ENCODE results near the gene COLEC11. TPM values are rescaled to one million over a fixed set of nuclear protein-coding genes. Genes with fewer than 3 reads are reported as not detected.

The COLEC11 gene
- total and polyA plus RNA-seq, 2 experiments from 2014 or later: 21.5 to 22.6 TPM

DNA sequence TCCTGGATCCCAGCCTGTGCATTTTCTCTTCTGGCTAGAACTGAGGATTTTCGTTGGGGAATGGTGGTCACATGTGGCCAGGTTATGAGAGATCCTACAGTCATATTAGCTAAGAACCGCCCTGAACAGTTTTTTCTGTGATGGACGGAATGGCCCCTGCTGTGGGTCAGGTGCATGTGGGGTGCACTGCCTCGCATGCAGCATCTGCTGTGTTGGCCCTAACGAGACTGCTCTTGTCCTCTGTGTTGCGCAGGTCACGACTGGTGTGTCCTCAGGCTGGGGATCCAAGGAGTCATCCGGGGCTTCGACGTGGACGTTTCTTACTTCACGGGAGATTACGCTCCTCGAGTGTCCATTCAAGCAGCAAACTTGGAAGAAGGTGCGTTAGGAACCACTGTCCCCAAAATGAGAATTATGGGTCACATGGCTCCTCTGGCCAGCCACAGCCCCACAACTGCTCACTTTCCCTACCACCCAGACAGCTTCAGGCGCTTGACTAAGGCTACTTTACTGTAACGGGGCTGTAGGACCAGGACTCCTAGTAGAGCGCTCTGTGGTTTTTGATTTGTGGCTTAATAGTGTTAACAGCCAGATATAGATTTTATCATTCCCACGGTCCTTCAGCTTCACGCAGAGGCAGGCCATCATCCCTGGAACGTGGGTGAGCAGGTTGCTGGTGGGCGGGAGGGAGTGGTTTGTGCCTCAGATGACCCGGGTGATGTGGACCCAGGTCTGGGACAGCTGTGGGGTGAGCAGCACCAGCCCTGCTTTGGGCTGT is 84.9 kb downstream of the COLEC11 start:
- H4K20me1 ChIP-seq (ENCODE audit: insufficient read depth, poor library complexity, severe bottlenecking): no peaks in the 10 kb centered on the region
- no peaks in the 10 kb centered on the region for H3K79me2 ChIP-seq
- no peak overlapping the region for H3K27ac ChIP-seq
- no peaks in the 10 kb centered on the region for H3K9me2 ChIP-seq (replicated peaks; ENCODE audit: insufficient read depth)
- no peak overlapping the region for H3K4me2 ChIP-seq
- H3K9me3 ChIP-seq (ENCODE audit: low read depth): no peaks in the 10 kb centered on the region
- TF ChIP-seq, protein P1, sequence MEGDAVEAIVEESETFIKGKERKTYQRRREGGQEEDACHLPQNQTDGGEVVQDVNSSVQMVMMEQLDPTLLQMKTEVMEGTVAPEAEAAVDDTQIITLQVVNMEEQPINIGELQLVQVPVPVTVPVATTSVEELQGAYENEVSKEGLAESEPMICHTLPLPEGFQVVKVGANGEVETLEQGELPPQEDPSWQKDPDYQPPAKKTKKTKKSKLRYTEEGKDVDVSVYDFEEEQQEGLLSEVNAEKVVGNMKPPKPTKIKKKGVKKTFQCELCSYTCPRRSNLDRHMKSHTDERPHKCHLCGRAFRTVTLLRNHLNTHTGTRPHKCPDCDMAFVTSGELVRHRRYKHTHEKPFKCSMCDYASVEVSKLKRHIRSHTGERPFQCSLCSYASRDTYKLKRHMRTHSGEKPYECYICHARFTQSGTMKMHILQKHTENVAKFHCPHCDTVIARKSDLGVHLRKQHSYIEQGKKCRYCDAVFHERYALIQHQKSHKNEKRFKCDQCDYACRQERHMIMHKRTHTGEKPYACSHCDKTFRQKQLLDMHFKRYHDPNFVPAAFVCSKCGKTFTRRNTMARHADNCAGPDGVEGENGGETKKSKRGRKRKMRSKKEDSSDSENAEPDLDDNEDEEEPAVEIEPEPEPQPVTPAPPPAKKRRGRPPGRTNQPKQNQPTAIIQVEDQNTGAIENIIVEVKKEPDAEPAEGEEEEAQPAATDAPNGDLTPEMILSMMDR (IDR thresholded peaks at IDR 0.05; ENCODE audit: poor library complexity): no peak
- no peak for TF ChIP-seq EZH2 (IDR thresholded peaks at IDR 0.05; ENCODE audit: borderline replicate concordance)
- TF ChIP-seq EZH2phosphoT487 (IDR thresholded peaks at IDR 0.05; ENCODE audit: low read depth, severe bottlenecking, unreplicated experiment): no peak
- DNase-seq (ENCODE audit: low spot score): no peak
- no peaks in the 10 kb centered on the region for H3K4me1 ChIP-seq (ENCODE audit: insufficient read depth)
- no peaks in the 10 kb centered on the region for H3K27me3 ChIP-seq
- no peak overlapping the region for H2AFZ ChIP-seq
- 91% methylated on average over 23 of the region's 23 CpGs for WGBS (ENCODE audit: low lambda C conversion rate, missing lambda C conversion rate)
- no peak overlapping the region for H3K4me3 ChIP-seq
- H3K36me3 ChIP-seq (replicated peaks; ENCODE audit: insufficient read depth, low read depth): no peaks in the 10 kb centered on the region

DNA sequence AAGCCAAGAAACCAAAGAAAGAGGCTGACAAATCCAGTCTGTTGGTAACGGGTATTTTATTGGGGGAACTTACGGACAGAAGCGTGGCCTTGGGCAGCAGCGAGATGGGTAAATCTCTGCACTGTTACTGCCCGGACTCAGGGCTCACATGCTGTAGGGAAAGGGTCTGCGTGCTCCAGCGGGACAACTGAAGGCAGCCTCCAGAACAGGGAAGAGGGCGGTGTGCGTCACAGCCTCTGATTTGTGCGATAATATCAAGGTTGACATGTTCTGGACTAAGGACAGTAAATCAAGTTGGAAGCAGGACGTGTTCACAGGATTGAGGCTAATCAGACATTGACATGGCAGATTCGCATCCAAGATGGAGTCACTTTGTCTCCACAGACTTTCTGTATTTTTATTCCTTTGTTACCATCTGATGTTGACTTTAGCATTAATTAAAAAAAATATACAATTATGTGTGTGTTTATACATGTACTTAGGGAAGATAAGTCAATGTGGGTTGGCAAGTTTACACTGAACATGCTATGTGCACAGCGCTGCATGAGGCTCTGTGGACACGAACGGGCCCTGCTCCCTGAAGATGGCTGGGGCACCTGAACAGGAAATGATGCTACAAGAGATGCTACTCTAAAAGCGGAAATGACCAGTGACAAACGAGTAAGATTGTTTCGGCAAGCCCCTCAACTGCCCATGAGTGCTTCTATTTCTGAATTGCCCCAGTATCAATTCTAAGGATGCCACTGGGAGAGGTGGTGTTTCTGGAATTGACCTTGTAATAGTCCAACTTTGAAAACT is 85.8 kb downstream of the COLEC11 start:
- Histone ChIP-seq H3K4me2 (no peak overlapping the region), H3K9me2 (replicated peaks; ENCODE audit: insufficient read depth) (no peaks in the 10 kb centered on the region), H3K4me1 (ENCODE audit: insufficient read depth) (no peaks in the 10 kb centered on the region), H3K4me3 (no peak overlapping the region), H4K20me1 (ENCODE audit: insufficient read depth, poor library complexity, severe bottlenecking) (no peaks in the 10 kb centered on the region), H3K79me2 (no peaks in the 10 kb centered on the region), H3K27ac (no peak overlapping the region), H2AFZ (no peak overlapping the region), H3K9me3 (ENCODE audit: low read depth) (no peaks in the 10 kb centered on the region), H3K27me3 (no peaks in the 10 kb centered on the region), H3K36me3 (replicated peaks; ENCODE audit: insufficient read depth, low read depth) (no peaks in the 10 kb centered on the region)
- DNase-seq (ENCODE audit: low spot score): no peak
- TF ChIP-seq, protein P1 (IDR thresholded peaks at IDR 0.05; ENCODE audit: poor library complexity): no peak
- TF ChIP-seq EZH2 (IDR thresholded peaks at IDR 0.05; ENCODE audit: borderline replicate concordance) (no peak), EZH2phosphoT487 (IDR thresholded peaks at IDR 0.05; ENCODE audit: low read depth, severe bottlenecking, unreplicated experiment) (no peak)
- WGBS (ENCODE audit: low lambda C conversion rate, missing lambda C conversion rate): 95% methylated on average over 18 of the region's 18 CpGs

DNA sequence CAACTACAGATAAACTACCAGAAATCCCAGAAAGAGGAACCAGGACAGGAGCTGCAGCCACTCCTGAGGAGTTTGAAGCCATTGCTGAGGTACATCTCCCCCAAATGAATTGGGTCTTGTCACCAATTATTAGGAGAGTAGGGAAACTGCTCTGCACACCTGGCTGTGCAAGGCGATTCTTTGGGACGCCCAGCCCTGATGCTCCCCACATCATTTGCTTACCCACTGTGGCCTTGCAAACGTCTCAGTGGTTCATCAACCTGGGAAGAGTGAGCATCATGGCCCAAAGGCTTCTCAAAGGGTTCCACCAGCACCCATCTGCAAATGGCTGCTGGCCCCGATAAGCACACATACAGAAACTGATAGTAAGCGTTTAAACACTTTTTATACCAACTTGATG is 86.7 kb downstream of the COLEC11 start:
- H3K9me3 ChIP-seq (ENCODE audit: low read depth): no peaks in the 10 kb centered on the region
- no peak overlapping the region for H3K4me2 ChIP-seq
- no peaks in the 10 kb centered on the region for H3K27me3 ChIP-seq
- no peaks in the 10 kb centered on the region for H3K4me1 ChIP-seq (ENCODE audit: insufficient read depth)
- no peak overlapping the region for H3K27ac ChIP-seq
- no peak overlapping the region for H3K4me3 ChIP-seq
- H2AFZ ChIP-seq: no peak overlapping the region
- no peaks in the 10 kb centered on the region for H4K20me1 ChIP-seq (ENCODE audit: insufficient read depth, poor library complexity, severe bottlenecking)
- 90% methylated on average over 5 of the region's 5 CpGs for WGBS (ENCODE audit: low lambda C conversion rate, missing lambda C conversion rate)
- TF ChIP-seq, protein P1 (IDR thresholded peaks at IDR 0.05; ENCODE audit: poor library complexity): no peak
- no peak for TF ChIP-seq EZH2phosphoT487 (IDR thresholded peaks at IDR 0.05; ENCODE audit: low read depth, severe bottlenecking, unreplicated experiment)
- TF ChIP-seq EZH2 (IDR thresholded peaks at IDR 0.05; ENCODE audit: borderline replicate concordance): no peak
- H3K9me2 ChIP-seq (replicated peaks; ENCODE audit: insufficient read depth): no peaks in the 10 kb centered on the region
- no peak for DNase-seq (ENCODE audit: low spot score)
- H3K79me2 ChIP-seq: no peaks in the 10 kb centered on the region
- no peaks in the 10 kb centered on the region for H3K36me3 ChIP-seq (replicated peaks; ENCODE audit: insufficient read depth, low read depth)

Measured in hepatocyte (in vitro differentiated cells).